HUDEP-2 (cell line): ENCODE measurements around the gene NRTN.
"Not testable (repeated sequence)": the region's sequence is repeated elsewhere in the genome, so short reads cannot be mapped to it uniquely, and the experiment has no call there.

Experiments used
- DNase-seq, 76 experiments: peaks; one replicate each; lab custom pipeline; 2025; ENCODE audit not compliant: unreplicated experiment in 76 of 76; lab: John Stamatoyannopoulos, UW

NRTN gene

GRCh38 chr19:5864725-5865486, 60.0 kb downstream of the NRTN start:
- DNase-seq: no peak

- no peak for DNase-seq
Observed at GRCh38 chr19:5865772-5866171, 60.9 kb downstream of the NRTN start.

GRCh38 chr19:5867201-5868136, 62.6 kb downstream of the NRTN start:
- no peak for DNase-seq

- no peak for DNase-seq
Observed at GRCh38 chr19:5870986-5871394, 66.1 kb downstream of the NRTN start.

GRCh38 chr19:5873617-5874199, 68.8 kb downstream of the NRTN start:
- DNase-seq: no peak

- DNase-seq: not testable (repeated sequence)
Observed at GRCh38 chr19:5874496-5874895, 69.6 kb downstream of the NRTN start.

GRCh38 chr19:5877427-5877826, 72.6 kb downstream of the NRTN start:
- DNase-seq: no peak

- no peak for DNase-seq
Observed at GRCh38 chr19:5877882-5878281, 73.0 kb downstream of the NRTN start.
